SK-N-MC (cell line): ENCODE data around the gene OR52N1.

Experiments
- DNase-seq: peaks from one replicate; pipeline ENCODE4 v3.0.0-alpha.2; 2011; ENCODE audit warnings: low read depth, low spot score
- H3K27ac ChIP-seq: fragments of 200-600 bp; sonication (generic); 2 replicates; pipeline ENCODE4 v1.5.1; 2016; ENCODE audit warnings: mixed run types
- H3K36me3 ChIP-seq: fragments of 200-600 bp; sonication (generic); 2 replicates; pipeline ENCODE4 v1.6.1; 2017; ENCODE audit warnings: antibody characterized with exemption, low read length, mixed read lengths; ENCODE audit not compliant: insufficient read depth
- H3K4me3 ChIP-seq: fragments of 200-600 bp; sonication (generic); 2 replicates; pipeline ENCODE4 v1.5.1; 2016
- H3K9ac ChIP-seq: fragments of 200-600 bp; sonication (generic); 2 replicates; pipeline ENCODE4 v1.8.0; 2017; ENCODE audit warnings: mixed run types, mixed read lengths; ENCODE audit not compliant: insufficient read length
- H3K9me3 ChIP-seq: fragments of 200-600 bp; sonication (generic); 2 replicates; pipeline ENCODE4 v1.6.1; 2017; ENCODE audit warnings: low read depth, mild to moderate bottlenecking, antibody characterized with exemption, low read length, moderate library complexity, mixed read lengths
- EZH2 ChIP-seq: fragments of 200-600 bp; sonication (generic); IDR thresholded peaks from one replicate; pipeline ENCODE4 v1.6.1; 2017; ENCODE audit warnings: antibody characterized with exemption
- FOXP2 ChIP-seq: optimal IDR thresholded peaks from 2 replicates; pipeline ENCODE3; 2011; ENCODE audit warnings: mild to moderate bottlenecking, moderate library complexity; ENCODE audit not compliant: insufficient read depth; ENCODE audit errors: extremely low read length, control extremely low read depth
- POLR2AphosphoS5 ChIP-seq: IDR thresholded peaks from 2 replicates; pipeline ENCODE4 v1.6.1; 2012; ENCODE audit warnings: mild to moderate bottlenecking, low read depth, low read length, borderline replicate concordance

The OR52N1 gene

GRCh38 chr11:5738431-5738830 is 52.6 kb downstream of the OR52N1 start:
- no peak overlapping the region for H3K4me3 ChIP-seq
- no peaks in the 10 kb centered on the region for H3K36me3 ChIP-seq
- no peaks in the 10 kb centered on the region for H3K9me3 ChIP-seq
- TF ChIP-seq POLR2AphosphoS5 (no peak), FOXP2 (no peak), EZH2 (no peak)
- no peak for DNase-seq
- H3K27ac ChIP-seq, result no peak overlapping the region
- no peak overlapping the region for H3K9ac ChIP-seq

- no peak overlapping the region for H3K27ac ChIP-seq
- TF ChIP-seq POLR2AphosphoS5, result no peak
- DNase-seq, result no peak
Measured at GRCh38 chr11:5737670-5738392, 53.2 kb downstream of the OR52N1 start.

DNA sequence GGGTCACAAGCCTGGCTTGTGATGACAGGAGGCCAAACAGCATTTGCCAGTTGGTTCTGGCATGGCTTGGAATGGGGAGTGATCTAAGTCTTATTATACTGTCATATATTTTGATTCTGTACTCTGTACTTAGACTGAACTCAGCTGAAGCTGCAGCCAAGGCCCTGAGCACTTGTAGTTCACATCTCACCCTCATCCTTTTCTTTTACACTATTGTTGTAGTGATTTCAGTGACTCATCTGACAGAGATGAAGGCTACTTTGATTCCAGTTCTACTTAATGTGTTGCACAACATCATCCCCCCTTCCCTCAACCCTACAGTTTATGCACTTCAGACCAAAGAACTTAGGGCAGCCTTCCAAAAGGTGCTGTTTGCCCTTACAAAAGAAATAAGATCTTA is 54.0 kb downstream of the OR52N1 start:
- Histone ChIP-seq H3K27ac (no peak overlapping the region), H3K9ac (no peak overlapping the region), H3K36me3 (no peaks in the 10 kb centered on the region), H3K4me3 (no peak overlapping the region), H3K9me3 (no peaks in the 10 kb centered on the region)
- TF ChIP-seq EZH2 (no peak), FOXP2 (no peak), POLR2AphosphoS5 (no peak)
- DNase-seq, result no peak

More at GRCh38 chr11:5737670-5738392, 53.2 kb downstream of the OR52N1 start:
- Histone ChIP-seq H3K9me3 (no peaks in the 10 kb centered on the region), H3K36me3 (no peaks in the 10 kb centered on the region), H3K9ac (no peak overlapping the region), H3K4me3 (no peak overlapping the region)
